NCI-H1436 treated with DMSO at 0.1 percent for 48 hours (cell line): Measurements from ENCODE around the gene KCTD3.

ENCODE experiments used
- DNase-seq: peaks from one replicate; lab custom pipeline; 2025; lab: John Stamatoyannopoulos, UW

KCTD3 gene

DNA sequence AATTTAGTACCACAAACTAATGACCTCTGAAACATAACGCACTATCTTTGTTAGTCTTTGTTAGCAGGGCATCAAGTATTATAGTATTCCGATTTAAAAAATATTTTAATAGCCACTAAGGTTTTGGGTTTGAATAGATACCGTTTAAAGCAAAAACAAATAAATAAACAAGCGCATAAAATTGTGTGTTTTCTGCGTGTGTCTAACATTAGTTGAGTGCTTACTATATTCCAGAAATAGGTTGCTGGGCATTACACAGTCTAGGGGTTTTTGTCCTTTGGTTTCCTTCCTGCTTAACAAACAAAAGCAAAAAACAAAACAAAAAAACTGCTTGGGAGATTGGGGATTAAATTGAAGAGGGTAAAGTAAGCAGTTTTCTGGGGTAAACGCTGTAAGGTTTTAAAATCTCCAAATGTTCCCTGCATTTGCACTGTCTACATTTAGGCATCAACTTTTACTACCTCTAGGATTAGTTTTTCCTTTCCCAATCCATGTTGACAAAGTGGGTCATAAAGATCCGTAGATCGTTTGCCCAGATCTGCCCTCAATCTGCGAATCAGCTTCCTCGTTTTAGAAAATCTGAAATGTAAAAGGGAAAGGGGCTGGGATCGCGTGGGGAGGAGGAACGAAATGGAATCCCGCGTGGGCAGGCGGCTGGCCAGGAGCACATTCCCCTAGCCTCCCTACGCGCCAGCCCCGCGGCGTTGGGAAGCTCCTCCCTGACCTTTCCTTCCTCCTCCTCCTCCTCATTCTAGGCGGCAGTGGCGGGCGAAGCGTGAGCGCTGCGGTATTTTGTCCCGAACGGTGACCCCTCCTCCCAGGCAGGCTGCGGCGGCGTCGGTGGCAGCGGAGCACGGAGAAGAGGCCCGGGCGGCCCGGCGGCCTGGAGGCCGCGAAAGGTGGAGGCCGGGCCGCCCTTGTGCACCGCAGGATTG, at the start of gene KCTD3:
Gene KCTD3 (plus strand): TSS at position 749 of the 935 bp plus-strand sequence. CDS start 382 bp downstream, outside the sequence.
- no peak for DNase-seq

DNA sequence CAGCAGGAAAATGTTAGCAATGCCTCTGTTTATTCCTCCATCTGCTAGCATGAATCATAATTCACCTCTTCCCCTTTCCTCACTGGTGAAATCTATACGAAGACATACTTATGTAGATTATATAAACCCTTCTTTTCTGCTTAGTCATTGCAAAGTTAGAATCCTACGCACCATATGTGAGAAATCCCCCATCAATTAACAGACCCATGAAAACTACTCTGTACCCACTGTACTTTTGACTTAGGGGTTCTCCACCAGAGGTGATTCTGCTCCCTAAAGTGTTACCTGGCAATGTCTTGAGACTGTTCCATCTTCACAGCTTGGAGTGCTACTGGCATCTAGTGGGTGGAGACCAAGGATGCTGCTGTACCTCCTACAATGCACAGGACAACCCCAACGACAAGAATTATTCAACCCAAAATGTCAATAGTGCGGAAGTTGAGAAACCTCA, 49.6 kb upstream of the KCTD3 start:
- no peak for DNase-seq

DNA sequence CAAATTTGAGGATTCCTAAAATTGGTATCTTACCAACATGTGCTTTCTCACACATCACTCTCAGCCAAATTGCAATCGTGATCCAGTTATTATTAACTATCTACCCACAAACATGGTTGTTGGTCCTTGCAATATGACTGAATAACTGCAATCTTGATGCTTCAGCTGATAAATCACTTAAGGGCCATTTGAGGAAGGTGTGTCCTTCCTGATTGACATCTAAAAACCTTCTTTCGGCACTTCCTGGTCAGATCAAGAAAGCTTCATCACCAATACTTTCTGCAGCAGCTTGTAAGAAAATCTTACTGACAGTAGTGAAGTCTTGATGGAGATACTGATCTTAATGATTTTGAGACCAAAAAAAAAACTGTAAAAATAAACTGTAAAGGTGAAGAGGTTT, 48.5 kb upstream of the KCTD3 start:
- no peak for DNase-seq

DNA sequence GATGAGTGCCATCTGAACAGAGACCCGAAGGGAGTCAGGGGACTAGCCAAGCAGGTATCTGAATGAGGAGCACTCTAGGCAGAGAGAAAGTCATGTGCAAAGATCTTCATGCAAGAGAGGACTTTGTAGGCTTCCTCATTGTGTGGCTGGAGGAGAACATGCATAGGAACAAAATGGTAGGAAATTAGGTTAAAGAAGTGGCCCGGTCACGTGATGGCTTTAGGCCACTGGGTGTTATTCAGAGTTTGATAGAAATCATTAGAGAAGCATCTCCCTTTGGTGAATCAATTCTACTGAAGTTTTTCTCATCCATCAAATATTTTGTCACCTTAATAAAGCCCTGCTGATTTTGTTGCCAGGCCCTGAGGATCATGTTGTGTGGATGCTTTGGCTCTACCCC, 45.8 kb upstream of the KCTD3 start:
- DNase-seq, result no peak

DNA sequence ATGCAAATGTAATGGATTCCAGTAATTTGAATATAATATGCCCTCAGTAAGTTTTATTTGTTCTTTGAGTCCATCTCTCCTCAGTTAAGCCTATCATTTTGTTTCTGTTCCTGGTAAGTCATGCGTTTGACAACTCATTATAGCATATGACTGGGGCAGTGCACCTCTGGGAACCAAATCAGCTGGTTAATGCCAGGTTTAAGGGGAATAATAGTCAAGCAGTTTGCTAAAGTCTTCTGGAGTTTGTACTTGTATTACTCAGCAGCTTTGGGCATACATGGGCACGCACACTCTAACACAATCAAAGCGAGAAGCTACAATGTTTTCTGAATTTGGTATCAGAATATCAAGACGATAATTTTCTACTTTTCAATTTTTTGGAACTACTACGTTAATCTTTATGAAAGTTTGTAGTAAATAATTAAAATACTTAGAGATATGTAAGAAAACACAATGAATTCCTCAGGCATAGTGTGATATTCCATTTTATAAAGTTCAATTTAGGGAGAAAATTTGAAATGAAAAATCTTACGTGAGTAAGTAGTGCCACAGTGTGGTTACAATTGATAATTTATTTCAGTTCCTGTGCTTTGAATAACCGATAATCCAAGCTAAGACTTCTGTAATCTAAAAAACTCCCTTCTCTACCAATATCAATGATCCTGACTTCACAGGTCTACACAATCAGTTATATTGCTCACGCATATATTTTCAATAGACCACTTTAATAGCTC, 43.8 kb upstream of the KCTD3 start:
- DNase-seq, result no peak

DNA sequence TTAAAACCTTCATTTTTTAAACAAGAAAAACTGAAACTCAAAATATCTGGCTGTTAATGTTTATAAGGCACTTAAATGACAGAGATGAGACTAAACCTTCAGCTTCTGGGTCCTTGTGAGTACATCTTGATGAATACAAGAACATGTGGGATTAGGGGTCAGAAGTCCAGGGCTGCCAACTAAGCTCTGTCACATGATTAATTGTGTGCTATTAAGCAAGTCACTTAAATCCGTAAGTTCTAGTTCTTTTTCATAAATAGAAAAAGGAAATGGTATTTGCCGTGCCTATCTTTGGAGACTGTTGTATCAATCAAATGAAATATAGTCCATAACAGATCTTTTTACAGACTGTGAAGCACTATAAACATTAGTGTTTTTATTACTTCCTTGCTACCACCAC, 43.2 kb upstream of the KCTD3 start:
- no peak for DNase-seq

DNA sequence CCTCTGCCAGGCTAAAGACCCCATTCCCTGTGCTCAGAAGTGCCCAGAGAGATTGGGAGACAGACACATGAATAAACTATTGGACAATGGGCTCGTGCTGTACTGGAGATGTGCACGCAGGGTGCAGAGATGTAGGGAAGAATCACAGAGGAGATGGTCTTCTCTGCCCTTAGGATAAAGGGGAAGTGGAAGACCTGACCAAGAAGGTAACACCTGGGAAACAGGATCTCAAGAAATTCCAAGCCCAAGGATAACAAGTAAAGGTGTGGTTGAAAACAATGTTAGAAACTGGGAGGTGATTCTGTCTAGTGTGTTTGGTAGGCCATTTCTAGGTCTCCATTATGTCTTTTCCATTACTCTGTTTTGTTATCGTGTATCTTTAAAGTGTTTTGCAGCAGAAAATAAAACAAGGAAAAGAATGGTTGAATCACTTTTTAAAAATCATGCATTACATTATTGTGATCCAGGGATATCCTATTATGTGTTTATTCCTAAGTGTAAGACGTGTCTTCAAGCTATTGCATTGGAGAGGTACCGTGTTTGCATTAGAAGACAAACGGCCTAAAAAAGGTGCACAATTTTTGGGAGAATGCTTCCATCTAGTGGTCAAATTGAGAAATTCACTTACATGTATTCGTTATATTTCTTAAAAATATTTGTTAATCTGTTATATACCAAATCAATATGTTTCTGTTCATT, 40.8 kb upstream of the KCTD3 start:
- DNase-seq, result peak; percentile 61

DNA sequence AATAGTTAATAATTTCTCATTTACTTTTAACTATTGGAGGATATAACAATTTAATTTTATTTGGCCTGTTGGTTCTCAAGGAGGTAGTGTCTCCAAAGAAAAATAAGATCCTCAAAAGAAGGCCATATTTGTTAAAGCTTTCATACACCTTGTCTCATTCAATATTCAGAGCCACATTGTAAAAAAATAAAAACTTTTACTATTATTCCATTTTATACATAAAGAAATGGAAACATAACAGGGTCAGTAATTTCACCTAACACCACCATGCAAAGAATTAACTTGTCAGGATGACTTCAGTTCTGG, 40.3 kb upstream of the KCTD3 start:
- no peak for DNase-seq

DNA sequence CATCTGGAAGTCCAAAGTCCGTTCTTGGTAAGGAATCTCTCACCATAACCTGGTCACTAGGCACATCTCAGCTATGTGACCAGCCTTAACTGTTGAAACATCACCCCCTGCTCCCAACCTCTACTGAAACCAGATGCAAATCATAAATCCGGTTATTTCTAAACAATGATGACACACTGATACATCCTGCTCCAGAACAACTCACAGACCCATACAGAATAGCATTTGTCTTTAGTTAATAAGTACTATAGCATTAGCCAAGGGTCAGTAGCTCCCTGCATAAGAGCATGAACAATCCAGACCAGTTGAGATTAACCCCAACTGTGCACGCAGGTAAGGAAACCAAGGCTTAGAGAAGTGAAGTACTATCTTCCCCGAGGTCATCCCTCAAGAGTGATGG, 38.0 kb upstream of the KCTD3 start:
- DNase-seq, result no peak

DNA sequence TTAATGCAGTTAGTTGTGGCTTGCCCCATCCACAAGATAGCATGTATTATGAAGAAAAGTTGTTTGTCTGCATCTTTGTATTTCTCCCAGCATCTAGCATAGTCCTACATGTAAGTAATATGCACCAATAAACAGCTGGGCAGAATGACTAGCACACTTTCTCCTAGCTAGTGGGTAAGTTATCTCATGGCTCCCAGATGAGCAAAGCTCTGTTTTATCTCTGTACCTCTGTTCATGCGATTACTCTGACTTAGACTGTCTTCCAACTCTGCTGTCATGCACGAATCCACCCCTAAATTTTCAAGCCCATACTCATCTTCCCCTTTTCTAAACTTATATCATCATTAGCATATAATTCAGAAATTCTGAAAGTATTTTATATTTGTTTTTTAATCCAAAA, 37.5 kb upstream of the KCTD3 start:
- DNase-seq, result no peak

DNA sequence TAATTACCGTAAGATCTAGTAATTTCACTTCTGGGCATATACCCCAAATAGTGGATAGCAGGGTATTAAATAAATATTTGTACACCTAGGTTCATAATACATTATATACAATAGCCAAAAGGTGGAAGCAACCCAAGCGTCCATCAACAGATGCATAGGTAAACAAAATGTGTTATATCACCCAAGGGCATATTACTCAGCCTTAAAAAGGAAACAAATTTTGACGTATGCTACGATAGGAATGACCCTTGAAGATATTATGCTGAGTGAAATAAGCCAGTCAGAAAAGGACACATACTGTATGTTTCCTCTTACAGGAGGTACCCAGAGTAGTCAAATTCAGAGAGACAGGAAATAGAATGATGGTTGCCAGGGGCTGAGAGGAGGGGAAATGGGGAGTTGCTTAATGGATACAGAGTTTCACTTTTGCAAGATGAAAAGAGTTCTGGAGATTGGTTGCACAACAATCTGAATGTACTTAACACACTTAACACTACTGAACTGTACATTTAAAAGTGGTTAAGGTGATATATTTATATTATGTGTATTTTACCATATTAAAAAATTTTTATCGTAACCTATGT, 36.6 kb upstream of the KCTD3 start:
- DNase-seq, result no peak

DNA sequence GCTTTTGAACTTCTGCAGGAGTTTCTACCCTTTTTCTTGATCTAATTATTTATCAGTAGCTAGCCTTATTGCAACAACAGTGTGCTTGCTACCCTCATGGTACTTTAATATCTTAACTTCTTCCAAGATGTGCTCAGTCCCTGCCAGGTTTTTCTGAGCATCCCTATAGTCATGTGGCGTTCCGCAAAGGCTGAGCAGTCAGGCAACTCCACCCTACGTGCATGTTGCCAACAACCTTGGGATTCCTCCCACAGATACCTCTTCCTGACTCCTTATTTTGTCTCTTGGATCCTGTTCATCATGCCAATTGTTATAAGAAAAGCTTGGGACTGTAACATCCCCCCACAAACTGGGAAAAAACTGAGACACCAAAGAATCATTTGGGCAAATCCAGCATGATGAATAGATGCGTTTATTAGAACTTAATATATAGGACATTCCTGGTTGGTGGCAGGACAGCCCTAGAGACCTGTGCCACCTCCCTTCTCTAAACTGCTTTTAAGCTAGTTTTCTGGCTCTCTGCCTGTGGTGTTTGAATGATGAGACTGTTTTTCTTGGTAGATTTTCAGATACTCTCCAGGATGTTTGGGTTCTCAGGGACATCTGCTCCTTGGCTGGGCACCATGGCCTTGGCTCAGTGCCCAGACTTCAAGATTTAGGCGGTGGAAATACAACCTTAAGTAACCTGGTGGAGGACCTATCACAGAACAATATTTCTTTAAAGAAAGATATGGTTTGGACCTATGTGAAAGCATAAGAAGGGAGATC, 27.1 kb upstream of the KCTD3 start:
- no peak for DNase-seq

DNA sequence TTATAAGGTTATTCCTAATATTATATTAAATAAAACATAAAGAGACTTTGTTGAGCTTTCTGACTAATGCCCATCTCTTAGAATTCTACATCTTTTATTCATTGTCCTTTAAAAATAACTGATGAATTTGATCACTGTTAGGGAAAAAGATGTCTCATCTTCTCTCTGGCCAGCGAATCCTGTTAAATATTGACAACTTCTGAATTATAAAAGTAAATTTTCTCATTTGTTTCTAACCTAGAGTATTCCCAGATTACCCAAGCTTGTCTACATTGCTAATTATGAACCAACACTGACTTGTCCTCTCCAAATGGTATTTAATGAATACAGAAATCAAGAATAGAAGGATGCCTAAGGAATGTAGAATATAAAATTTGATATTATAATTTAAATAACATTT, 24.8 kb upstream of the KCTD3 start:
- DNase-seq, result no peak

DNA sequence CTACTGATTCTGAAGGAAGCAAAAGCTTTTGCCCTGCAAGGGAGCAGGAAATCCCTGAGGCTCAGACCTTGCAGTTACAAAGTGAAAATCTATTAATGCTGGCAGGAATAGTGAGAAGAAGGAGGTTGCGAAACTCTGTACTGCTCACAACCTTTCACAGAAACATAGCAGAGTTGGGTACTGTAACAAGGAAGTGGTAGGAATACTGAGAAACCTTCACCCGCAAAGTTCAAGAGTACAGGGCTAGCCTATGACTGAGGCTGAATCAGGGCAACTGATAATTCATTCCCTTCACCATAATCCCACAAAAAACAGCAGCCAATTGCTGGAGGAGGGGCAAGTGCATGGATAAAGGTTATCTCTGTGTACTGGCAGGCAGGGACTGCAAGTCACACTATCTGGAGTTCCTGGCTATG, 23.9 kb upstream of the KCTD3 start:
- no peak for DNase-seq

DNA sequence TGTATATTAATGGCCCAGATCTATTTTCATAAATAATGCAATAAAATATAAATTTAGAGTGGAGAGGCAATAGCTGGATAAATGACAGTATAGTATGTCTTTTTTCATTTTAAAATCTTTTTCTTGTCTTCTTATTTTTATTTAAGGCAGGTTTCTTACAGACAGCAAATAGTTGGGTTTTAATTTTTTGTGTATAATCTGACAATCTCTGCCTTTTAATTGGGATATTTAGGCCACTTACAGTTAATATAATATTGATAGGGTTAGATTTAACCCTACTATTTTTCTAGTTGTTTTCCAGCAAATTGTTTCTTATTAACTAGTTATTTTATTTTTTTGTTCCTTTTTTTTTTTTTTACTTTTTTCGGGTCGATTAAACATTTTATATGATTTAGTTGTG, 23.3 kb upstream of the KCTD3 start:
- no peak for DNase-seq

DNA sequence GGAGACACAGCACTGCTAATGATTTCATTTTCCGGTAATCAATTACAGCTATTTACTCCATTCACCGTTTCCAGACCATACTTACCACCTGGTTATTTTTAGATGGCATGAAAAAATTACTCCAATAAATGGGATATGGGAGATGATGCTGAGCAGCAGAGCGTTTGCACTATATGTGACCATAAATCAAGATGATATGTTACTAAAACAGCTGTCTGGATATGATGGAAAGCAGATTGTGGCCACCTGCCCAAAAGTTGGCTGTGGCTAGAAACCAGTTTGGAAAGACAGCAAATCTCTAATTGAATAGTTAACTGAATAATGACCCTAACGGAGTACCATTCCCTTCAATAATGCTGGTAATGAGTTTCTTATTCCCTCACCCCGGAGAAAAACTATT, 22.5 kb upstream of the KCTD3 start:
- no peak for DNase-seq

DNA sequence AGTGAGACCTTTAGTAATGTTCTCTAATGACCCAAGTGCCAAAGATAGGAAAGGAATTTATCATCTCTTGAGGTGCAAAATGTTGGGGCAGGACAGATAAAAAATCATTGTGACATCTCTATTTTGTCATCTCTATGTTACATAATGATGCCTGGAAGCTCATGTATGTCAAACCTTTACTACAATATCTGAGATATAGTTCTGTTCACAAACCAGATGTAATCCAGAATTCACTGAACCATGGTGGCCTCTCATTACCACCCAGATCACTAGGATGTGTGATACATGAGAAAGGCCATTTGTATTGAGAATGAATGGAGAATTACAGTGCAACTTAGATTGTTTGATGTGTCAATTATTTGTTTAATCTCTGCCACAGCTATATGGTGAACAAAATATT, 22.0 kb upstream of the KCTD3 start:
- no peak for DNase-seq

DNA sequence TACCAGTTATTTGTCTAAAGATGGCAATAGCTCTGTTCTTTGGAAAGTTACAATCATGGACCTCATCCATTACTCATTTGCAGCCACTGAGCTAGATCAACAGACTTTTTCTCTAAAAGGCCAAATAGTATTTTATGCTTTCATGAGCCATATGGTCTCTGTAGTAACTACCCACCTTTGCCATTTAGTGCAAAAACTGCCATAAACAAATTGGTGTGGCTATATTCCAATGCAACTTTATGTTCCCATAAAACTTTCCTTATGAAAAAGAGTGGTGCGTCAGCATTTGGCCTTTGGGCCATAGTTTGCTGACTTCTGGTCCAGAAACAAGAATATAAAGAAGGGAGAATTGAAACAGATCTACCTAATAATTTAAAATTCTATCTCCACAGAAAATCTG, 20.1 kb upstream of the KCTD3 start:
- DNase-seq, result no peak

DNA sequence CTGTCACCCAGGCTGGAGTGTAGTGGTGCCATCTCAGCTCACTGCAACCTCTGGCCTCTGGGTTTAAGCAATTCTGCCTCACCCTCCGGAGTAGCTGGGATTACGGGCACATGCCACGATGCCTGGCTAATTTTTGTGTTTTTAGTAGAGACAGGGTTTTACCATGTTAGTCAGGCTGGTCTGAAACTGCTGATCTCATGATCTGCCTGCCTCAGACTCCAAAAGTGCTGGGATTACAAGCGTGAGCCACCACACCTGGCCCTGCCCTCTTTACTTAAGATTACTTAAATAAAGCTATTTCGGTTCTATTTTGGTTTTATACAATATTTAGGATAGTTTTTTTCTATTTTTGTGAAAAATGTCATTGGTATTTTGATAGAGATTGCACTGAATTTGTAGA, 15.3 kb upstream of the KCTD3 start:
- no peak for DNase-seq

DNA sequence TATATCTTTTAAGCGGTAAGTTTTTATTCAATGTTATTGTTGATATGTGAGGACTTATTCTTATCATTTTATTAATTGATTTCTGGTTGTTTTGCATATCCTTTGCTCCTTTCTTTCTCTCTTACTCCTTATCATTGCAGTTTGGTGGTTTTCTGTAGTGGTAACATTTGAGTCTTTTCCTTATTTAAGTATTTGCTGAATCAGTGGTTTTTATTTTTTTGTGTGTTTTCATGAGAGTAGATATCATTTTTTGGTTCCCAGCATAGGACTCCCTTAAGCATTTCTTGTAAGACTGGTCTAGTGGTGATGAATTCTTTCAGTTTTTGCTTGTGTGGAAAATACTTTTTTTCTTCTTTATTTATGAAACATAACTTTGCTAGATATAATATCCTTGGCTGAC, 12.2 kb upstream of the KCTD3 start:
- no peak for DNase-seq

DNA sequence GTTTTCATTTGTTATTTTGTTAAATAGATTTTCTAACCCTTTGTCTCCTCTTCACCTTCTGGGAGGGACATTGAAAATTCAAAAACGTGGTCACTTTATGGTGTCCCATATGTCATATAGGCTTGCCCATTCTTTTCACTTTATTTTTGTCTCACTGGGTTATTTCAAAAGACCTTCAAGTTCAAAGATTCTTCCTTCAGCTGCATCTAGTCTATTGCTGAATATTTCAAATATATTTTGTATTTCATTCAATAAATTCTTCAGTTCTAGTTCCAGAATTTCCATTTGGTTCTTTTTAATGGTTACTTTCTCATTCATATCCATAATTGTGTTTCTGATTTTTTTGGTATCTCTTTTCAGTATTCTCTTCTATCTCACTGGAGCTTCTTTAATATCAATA, 11.6 kb upstream of the KCTD3 start:
- DNase-seq, result no peak

DNA sequence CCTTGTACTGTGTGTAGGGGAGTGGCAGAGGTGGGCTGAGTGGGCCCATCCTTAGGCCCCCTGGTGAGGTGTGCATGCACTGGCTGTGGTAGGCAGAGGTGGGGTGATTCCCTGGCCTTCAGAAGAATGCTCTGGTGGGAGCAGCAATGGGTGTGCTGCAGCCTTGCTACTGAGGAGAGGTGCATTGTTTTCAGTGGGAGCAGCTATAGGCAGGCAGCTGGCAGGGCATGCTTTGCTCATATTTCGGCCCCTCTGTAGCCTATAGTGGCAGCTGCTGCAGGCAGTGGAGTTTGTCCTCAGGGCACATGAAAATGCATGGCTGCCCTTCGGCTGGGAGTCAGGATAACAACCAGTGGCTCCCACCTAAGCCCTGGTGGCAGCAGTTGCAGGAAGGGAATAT, 10.1 kb upstream of the KCTD3 start:
- DNase-seq, result no peak
